PFSK-1 (cell line): Measurements from ENCODE around the gene HEXIM1.

Experiments
- POLR2AphosphoS5 ChIP-seq: IDR thresholded peaks from 2 replicates; pipeline ENCODE4 v1.6.1; 2012; ENCODE audit warnings: low read depth, mild to moderate bottlenecking, control low read depth, low read length, moderate library complexity
- TAF1 ChIP-seq: IDR thresholded peaks from 2 replicates; pipeline ENCODE4 v1.6.1; 2012; ENCODE audit warnings: low read length, control low read depth, borderline replicate concordance; ENCODE audit not compliant: insufficient read depth

GRCh38 chr17:45102856-45103255 is 45.4 kb upstream of the HEXIM1 start:
- TF ChIP-seq POLR2AphosphoS5 (no peak), TAF1 (no peak)
